NCI-H345 (cell line): Measurements from ENCODE around the gene ABHD1.
"Not testable (repeated sequence)": the region's sequence is repeated elsewhere in the genome, so short reads cannot be mapped to it uniquely, and the experiment has no call there.

Experiments
- DNase-seq: peaks from one replicate; lab custom pipeline; 2025; lab: John Stamatoyannopoulos, UW

Gene ABHD1

DNA sequence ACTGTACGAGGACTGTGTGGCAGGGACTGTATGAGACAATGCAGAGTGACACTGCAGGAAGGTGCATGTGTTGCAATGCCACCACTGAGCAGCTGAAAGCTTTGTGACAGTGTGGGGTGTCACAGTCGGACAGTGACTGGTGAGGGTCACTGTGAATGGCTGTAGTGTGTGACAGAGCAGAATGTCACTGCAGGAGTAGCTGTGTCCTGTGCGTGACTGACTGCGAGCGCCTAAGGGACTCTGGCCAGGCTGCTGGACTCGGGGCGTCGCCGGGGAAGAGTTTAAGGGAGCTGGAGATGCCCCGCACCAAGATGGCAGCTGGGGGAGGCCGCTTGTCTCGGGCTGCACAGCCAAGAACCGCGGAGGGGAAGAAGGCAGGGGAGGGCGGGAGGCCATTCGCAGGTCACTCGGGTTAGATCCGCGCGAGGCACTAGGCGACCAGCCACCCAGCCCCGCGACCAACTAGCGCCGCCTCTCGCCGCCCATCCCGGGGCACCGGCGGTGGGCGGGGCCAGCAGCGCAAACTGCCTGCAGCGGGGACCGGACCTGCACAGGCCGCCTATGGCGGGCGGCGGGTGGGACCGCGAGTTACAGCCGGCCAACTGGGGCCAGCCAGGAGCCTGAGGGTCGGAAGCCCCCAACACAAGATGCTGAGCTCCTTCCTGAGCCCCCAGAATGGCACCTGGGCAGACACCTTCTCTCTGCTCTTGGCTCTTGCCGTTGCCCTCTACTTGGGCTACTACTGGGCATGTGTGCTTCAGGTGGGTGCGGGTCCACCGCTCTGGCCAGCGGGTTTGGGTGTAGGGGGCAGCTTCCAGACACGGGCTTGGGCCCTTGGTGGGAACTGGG is at the start of gene ABHD1:
Gene ABHD1, plus strand, starts transcription at position 514 of the 849 bp plus-strand sequence. Its CDS starts 134 bp downstream, at position 648.
- DNase-seq = peak; percentile 50

DNA sequence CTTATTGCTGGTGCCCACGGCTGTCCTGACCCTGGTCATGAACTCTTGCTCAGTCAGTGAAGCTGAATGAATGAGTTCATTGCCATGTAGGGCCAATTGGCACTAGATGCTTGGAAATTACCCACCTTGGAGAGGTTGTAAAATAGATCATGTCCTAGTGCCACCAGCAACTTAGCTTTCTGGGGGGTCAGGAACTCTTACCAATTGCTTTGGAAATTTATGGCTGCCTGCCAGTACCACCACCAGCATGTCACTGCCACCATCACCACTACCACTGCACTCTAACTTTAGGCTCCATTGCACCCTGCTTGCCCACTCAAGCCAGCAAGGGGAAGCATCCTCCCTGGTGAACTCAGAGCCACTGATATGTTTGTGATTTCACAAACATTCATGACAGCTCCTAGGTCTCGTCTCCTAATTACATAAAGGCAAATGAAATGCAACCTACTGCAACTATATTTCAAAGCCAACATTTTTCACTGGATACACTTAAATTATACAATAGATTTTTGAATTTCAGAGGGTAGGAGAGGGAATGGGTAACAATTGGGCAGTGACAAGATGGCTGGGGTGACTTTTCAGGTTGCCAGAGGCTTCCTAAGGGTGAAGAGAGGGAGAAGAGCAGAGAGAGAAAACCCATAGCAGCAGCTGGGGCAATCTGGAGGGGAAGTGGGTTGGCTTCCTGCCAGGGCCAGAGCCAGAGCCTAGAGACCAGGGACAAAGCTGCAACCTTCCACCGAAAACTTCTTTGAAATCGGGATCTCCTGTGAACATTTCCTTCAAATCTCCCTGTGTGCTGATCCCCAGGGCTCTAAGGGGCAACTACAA is 48.7 kb upstream of the ABHD1 start:
- DNase-seq = peak; percentile 27

DNA sequence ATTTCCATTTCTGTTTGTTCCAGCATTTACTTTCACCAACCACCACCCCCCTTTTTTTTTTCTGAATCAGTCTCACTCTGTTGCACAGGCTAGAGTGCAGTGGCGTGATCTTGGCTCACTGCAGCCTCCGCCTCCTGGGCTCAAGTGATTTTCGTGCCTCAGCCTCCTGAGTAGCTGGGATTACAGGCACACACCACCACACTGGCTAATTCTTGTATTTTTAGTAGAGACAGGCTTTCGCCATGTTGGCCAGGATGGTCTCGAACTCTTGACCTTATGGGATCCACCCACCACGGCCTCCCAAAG is 48.1 kb upstream of the ABHD1 start:
- DNase-seq = not testable (repeated sequence)

DNA sequence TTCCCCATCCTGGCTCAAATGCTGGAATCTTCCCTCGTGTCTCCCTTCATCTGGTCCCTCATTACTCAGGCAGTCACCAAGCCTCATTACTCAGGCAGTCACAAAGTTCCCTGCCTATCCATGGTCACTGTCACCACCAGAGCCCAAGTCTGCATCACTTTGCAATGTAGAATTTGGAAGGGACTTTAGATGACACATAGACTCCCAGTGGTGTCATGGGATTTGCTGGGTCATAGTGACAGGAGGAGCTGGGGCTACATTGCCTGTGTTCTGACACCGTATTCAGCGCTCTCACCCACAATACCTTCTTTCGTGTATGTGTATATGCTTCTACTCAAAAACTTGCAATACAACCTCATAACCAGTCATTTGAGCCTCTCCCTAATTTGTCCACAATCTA is 47.3 kb upstream of the ABHD1 start:
- no peak for DNase-seq

DNA sequence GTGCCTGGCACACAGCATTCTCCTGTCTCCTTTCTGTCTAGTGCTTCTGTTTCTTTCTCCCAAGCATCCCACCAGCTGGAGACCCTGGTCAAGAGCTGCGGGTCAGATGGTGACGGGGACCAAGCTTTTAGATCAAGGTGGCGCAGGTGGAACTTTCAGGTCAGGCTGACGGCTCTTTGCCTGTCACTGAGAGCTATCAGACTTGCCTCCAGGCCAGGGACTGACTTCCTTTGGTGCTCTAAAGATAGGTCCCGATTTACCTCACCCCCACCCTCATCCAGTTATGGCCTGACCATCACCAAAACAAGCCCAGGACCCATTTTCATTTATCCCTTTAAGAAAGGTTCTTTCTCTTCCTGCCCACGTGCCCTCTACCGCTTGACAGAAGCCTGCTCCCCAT is 46.4 kb upstream of the ABHD1 start:
- DNase-seq = no peak

DNA sequence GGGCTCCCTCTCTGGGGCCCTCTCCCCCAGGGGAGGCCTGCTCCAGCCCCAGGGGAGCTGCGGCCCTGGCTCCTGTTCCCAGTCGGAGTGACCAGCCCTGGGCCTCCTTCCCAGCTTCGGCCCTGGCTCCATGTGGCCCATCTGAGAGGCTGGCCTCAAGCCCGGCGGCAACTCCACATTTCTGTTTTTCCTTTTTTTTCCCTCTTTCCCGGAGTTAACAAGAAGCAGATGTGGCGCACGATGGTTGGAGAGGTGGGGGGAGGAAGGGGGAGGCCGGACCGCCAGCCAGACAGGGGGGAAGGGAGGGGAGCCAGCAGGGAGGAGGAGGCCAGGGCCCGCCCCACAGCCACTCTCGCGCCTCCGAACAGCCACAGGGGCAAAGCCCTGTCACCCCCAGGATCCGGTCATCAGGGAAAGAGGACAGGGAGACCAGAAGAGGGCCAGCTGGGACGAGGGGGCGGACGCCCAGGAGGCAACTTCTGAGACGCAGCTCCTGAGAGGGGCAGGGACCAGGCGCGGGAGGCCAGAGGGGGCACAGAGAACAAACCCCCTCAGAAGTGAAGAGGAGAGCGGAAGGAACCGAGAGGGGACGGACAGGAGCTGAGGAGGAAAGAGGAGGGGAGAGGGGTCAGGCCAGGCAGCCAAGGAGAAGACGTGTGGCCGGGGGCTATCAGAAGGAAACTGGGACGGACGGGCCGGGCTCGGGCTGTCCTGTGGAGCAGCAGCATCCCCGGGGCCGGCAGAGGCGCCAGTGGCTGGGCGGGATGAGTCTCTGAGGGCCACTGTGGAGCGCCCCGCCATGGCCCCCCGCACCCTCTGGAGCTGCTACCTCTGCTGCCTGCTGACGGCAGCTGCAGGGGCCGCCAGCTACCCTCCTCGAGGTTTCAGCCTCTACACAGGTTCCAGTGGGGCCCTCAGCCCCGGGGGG is 45.1 kb upstream of the ABHD1 start, which contains the start of gene EMILIN1:
Gene EMILIN1, plus strand, starts transcription at position 349 of the 928 bp plus-strand sequence. Its CDS starts 451 bp downstream, at position 800.
- DNase-seq = no peak

DNA sequence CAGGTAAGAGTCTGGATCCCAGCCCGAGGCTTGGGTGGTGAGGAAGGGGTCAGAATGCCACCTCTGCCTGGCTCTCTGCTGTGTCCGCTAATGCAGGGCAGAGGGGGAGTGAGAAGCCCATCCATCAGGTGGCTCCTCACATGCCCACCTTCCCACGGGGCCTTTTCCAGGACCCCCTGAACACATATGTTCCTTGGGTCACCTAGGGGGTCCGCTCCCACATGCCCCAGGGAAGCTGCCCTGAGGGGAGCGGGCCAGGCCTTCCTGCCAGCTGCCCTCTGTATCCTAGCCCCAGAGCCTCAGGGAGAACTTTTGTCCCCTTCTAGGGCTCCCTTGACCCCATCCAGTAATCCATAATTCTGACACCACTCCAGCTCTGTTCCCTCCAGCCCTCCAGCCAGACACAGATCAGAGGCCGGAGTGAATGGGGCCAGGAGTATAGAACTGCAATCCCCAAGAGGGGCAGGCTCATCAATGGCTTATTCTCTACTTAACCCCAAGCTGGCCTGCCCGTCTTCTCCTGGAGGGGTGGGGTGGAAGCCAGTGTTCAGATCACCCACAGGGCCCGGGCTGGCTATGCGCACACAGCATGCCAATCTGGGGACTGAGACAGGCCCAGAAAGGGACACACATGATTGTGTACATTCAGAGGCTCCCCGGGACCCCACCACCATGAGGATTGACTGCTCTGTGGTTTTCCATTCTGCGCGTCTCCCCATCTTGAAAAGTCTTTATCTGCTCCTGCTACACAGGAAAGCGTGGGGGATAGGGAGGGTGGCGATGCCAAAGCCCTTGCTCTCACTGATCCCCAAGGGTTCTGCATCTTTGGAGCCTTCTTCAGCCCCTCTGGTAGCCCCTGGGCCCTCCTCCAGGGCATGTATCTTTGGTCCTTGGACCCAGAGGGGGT is 44.1 kb upstream of the ABHD1 start:
- no peak for DNase-seq

DNA sequence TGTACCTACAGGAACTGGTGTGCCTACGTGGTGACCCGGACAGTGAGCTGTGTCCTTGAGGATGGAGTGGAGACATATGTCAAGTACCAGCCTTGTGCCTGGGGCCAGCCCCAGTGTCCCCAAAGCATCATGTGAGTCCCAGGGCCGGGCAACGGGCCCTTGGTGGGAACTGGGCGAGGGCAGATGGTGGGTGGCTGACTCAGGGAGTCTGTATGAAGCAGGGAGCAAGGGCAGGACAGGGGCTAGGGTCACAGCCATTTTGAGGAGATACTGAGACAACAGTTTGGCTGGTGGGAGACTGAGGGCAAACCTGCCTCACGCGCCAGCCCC is 43.5 kb upstream of the ABHD1 start:
- DNase-seq = no peak

DNA sequence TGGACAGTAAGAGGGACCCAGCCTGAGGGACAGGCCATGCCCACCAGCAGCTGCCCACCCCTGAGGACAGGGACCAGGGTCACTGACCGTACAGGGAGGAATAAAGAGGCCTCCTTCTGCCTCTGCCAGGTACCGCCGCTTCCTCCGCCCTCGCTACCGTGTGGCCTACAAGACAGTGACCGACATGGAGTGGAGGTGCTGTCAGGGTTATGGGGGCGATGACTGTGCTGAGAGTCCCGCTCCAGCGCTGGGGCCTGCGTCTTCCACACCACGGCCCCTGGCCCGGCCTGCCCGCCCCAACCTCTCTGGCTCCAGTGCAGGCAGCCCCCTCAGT is 43.0 kb upstream of the ABHD1 start:
- DNase-seq = no peak

DNA sequence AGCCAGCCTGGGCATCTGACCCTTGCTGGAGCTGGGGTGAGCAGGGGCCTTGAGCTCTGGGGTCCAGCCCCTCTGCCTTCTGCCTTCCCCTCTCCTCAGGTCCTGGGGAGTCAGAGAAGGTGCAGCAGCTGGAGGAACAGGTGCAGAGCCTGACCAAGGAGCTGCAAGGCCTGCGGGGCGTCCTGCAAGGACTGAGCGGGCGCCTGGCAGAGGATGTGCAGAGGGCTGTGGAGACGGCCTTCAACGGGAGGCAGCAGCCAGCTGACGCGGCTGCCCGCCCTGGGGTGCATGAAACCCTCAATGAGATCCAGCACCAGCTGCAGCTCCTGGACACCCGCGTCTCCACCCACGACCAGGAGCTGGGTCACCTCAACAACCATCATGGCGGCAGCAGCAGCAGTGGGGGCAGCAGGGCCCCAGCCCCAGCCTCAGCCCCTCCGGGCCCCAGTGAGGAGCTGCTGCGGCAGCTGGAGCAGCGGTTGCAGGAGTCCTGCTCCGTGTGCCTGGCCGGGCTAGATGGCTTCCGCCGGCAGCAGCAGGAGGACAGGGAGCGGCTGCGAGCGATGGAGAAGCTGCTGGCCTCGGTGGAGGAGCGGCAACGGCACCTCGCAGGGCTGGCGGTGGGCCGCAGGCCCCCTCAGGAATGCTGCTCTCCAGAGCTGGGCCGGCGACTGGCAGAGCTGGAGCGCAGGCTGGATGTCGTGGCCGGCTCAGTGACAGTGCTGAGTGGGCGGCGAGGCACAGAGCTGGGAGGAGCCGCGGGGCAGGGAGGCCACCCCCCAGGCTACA is 41.4 kb upstream of the ABHD1 start:
- DNase-seq = no peak

DNA sequence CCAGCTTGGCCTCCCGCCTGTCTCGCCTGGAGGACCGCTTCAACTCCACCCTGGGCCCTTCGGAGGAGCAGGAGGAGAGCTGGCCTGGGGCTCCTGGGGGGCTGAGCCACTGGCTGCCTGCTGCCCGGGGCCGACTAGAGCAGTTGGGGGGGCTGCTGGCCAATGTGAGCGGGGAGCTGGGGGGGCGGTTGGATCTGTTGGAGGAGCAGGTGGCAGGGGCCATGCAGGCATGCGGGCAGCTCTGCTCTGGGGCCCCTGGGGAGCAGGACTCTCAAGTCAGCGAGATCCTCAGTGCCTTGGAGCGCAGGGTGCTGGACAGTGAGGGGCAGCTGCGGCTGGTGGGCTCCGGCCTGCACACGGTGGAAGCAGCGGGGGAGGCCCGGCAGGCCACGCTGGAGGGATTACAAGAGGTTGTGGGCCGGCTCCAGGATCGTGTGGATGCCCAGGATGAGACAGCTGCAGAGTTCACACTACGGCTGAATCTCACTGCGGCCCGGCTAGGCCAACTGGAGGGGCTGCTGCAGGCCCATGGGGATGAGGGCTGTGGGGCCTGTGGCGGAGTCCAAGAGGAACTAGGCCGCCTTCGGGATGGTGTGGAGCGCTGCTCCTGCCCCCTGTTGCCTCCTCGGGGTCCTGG is 40.7 kb upstream of the ABHD1 start:
- DNase-seq = no peak

DNA sequence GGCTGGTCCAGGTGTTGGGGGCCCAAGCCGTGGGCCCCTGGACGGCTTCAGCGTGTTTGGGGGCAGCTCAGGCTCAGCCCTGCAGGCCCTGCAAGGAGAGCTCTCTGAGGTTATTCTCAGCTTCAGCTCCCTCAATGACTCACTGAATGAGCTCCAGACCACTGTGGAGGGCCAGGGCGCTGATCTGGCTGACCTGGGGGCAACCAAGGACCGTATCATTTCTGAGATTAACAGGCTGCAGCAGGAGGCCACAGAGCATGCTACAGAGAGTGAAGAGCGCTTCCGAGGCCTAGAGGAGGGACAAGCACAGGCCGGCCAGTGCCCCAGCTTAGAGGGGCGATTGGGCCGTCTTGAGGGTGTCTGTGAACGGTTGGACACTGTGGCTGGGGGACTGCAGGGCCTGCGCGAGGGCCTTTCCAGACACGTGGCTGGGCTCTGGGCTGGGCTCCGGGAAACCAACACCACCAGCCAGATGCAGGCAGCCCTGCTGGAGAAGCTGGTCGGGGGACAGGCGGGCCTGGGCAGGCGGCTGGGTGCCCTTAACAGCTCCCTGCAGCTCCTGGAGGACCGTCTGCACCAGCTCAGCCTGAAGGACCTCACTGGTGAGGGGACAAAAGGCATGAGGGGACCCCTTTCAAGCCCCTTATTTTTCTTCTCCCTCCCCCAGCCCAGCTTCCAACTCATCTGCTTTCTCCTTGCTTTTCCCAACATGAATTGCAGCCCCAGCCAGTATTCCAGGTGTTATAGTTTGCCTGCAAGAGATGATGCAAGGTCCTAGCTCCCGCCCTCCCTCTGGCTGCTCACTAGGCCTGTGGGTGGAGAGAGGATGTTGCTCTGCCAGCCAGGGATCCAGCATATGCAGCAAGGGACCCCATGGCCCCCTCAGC is 40.0 kb upstream of the ABHD1 start:
- no peak for DNase-seq

DNA sequence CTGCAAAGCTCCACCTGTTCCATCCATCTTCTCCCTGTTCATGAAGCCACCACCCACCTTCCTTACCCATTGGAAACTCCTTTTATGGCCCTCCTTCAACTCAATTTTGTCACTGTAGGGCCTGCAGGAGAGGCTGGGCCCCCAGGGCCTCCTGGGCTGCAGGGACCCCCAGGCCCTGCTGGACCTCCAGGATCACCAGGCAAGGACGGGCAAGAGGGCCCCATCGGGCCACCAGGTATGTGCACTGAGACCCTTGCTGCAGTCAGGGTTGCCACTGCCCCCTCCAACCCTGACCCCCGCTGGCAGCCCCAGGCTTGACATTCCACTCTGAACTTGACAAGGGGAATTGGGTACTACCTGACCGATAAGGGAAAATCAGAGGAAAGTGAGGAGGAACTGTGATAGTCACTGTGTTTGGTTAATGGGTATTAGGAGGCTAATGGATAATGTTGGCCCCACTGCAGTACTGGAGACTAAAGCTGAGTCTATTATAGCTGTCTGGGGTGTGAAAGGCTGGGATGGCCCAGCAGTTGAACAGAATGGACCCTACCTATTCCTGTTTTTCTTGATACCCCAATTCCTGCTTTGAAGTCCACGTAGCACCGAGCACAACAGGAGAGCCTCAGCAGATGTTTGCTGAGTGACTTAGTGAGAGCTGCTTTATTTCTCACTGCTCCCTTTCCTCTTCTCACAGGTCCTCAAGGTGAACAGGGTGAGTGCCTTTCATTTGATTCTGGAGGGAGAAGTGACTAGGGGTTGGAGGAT is 39.1 kb upstream of the ABHD1 start:
- DNase-seq = no peak

DNA sequence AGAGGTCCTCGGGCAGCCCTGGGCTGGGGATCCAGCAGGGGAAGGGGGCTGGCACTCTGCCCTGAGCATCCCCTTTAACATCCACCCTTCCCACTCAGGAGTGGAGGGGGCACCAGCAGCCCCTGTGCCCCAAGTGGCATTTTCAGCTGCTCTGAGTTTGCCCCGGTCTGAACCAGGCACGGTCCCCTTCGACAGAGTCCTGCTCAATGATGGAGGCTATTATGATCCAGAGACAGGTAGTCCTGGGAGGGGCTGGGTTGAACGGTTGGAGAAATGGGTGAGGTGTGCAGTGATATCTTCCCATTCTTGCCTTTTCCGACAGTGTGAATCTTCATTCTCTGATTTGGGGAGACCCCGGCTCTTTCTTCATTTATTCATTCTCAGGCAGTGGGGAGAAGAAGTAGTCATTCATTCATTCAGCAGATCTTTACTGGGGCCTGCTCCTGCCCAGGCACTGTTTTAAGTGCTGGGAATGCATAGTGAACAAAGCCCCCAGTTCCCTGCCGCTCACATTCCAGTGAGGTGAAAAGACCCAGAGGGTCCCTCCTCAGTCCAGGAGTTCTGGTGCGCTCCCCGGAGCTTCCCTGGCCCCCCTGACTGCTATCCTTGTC is 38.4 kb upstream of the ABHD1 start:
- DNase-seq = no peak

DNA sequence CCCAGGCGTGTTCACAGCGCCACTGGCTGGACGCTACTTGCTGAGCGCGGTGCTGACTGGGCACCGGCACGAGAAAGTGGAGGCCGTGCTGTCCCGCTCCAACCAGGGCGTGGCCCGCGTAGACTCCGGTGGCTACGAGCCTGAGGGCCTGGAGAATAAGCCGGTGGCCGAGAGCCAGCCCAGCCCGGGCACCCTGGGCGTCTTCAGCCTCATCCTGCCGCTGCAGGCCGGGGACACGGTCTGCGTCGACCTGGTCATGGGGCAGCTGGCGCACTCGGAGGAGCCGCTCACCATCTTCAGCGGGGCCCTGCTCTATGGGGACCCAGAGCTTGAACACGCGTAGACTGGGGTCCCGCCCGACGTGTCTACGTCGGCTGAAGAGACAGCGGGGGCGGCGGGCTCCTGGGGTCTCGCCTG is 37.9 kb upstream of the ABHD1 start:
- DNase-seq = peak; percentile 51

DNA sequence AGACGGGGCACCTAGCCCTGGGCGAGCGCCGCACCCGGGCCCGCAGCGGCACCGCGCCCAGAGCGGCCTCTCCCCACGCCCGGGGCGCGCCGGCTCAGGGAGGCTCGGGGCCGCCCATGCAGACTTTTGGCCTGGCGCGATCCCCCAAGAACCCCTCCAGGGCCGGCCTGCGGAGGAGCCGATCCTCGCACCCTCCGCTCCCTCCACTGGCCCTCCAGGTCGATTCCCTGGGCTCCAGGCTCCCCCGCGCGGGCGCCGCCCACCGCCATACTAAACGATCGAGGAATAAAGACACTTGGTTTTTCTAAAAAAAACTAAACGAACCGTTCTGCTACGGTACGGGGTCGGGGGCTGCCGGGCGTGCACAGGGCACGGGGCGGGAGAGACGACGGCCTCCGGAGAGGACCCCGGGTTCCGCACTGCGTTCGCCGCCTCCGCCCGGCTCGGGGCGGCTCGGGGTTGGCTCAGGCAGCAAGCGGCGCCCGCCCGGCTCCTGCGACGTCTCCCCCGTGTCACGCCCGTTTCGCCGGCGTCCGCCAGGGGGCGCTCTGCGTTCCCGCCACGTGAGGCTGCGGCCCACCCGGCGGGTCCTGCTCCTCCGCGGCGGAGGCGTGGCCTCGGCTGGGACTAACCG is 37.4 kb upstream of the ABHD1 start:
- peak; percentile 98 for DNase-seq
